ENCODE results near the gene HOXD12.

Gene HOXD12

DNA sequence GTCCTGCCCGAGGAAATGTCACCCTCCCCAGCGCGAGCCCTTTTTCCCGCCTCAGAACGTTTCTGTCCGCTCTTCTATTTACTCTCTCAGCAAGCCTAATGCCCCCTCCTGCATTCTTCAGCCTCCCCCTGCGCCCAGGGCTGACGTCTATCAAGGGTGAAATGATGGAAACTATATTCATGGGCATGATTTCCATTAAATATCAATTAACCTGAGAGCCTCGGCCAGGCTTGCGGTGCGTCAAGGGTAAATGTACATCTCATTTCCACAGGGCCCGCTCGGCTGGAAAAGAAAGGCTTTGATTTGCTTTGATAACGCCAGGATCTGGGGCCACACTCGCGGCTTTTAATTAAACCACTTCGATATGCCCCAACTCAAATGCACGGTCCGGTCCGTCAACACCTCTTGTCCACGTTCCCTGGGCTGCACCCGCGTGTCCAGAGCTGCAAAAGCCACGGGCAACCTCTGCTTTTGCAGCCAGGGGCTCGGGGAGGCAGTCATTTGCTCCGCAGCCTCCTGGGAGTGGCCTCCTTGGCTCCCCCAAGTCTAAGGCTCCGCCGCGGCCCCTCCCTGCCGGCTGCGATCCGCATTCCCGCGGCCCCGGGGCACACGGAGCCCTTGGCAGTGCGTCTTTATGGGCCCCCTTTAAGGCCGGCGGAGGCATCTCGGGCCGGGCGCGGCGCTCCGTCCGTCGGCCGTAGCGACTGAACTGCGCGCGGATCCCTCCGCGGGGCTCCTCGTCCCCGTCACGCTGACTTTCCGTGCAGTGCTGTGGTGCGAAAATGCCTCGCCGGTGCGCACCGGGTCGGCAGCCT is 29.6 kb downstream of the HOXD12 start, which contains the start of gene HOXD8:
HOXD8 (plus strand) TSS at position 724 of the 815 bp plus-strand sequence. CDS start 662 bp downstream, outside the sequence.
- in situ Hi-C loops (cut with MboI; ENCODE audit: low sequenced_read_pairs) = loop anchor here (10.0 to 25.0 kb wide), 4 partner anchors 333 to 1183 kb away; no protein-coding TSS in a partner anchor

GRCh38 chr2:176129813-176130146 is 30.2 kb downstream of the HOXD12 start:
- in situ Hi-C loops (cut with MboI; ENCODE audit: low sequenced_read_pairs) = loop anchor here (10.0 to 25.0 kb wide), 4 partner anchors 333 to 1183 kb away; no protein-coding TSS in a partner anchor

DNA sequence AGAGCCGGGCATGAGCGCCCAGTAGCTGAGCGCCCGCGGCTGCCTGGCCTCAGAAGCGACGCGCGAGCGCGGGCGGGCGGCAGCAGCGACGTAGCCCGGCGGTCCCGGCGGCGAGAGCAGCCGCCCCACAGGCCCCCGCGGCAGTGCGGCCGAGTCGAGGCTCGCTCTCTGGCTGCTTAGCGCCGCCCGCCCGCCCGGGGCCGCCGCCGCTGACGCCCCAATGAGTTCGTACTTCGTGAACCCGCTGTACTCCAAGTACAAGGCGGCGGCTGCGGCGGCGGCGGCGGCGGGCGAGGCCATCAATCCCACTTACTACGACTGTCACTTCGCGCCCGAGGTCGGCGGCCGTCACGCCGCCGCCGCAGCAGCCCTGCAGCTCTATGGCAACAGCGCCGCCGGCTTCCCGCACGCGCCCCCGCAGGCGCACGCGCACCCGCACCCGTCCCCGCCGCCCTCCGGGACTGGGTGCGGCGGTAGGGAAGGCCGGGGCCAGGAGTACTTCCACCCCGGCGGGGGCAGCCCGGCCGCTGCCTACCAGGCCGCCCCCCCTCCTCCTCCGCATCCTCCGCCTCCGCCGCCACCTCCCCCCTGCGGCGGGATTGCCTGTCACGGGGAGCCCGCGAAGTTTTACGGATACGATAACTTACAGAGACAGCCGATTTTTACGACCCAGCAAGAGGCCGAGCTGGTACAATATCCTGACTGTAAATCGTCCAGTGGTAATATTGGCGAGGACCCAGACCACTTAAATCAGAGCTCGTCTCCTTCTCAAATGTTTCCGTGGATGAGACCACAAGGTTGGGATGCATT is 30.8 kb downstream of the HOXD12 start:
- in situ Hi-C loops (cut with MboI; ENCODE audit: low sequenced_read_pairs) = loop anchor here (25.0 kb wide), 3 partner anchors 332 to 1182 kb away; no protein-coding TSS in a partner anchor

GRCh38 chr2:176130957-176131847 is 31.6 kb downstream of the HOXD12 start:
- in situ Hi-C loops (cut with MboI; ENCODE audit: low sequenced_read_pairs) = loop anchor here (25.0 kb wide), 3 partner anchors 331 to 1181 kb away; no protein-coding TSS in a partner anchor

GRCh38 chr2:176131848-176132158 is 32.2 kb downstream of the HOXD12 start:
- in situ Hi-C loops (cut with MboI; ENCODE audit: low sequenced_read_pairs) = loop anchor here (25.0 kb wide), 3 partner anchors 330 to 1180 kb away; no protein-coding TSS in a partner anchor

GRCh38 chr2:176132205-176133171 is 32.9 kb downstream of the HOXD12 start:
- in situ Hi-C loops (cut with MboI; ENCODE audit: low sequenced_read_pairs) = loop anchor here (25.0 kb wide), 3 partner anchors 330 to 1180 kb away; no protein-coding TSS in a partner anchor

DNA sequence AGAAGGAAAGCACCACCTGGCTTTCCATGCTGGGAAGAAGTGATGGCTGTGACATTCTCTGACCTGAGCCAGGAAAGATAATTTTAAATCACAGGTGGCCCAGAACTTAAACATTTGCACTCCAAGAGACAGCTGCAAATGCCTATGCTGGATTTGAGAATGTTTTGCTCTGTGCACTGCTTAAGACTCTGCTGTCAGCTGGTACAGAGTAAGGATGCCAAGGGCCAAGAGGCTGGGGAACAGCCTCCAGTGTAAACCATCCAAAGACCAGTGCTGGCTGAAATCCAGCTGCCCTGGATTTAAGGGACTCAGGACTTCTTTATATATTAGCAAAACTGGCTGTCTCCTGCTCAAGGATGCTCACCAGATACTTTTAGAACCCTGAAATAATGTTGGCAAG is 33.8 kb downstream of the HOXD12 start:
- in situ Hi-C loops (cut with MboI; ENCODE audit: low sequenced_read_pairs) = loop anchor here (25.0 kb wide), 3 partner anchors 329 to 1179 kb away; no protein-coding TSS in a partner anchor

GRCh38 chr2:176134035-176134434 is 34.4 kb downstream of the HOXD12 start:
- in situ Hi-C loops (cut with MboI; ENCODE audit: low sequenced_read_pairs) = loop anchor here (25.0 kb wide), 3 partner anchors 328 to 1178 kb away; no protein-coding TSS in a partner anchor

DNA sequence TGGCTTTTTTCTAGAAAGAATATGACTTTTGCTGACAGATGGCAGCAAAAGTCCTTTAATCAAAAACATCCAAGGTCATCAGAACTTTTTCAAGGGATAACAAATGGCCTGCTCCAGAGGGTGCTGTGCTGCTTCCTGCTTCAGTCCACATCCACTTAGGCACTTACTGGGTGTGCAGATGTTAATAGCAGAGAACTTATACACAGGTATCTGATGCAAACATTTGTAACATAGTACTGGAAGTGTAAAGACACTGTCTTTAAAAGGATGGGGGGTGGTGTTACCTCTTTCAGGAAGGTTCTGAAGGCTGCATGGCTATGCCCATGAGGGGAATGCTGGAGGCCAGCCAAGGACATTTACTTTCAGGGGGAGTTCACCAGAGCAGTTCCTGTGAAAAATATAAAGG is 35.4 kb downstream of the HOXD12 start:
- in situ Hi-C loops (cut with MboI; ENCODE audit: low sequenced_read_pairs) = loop anchor here (25.0 kb wide), 3 partner anchors 327 to 1177 kb away; no protein-coding TSS in a partner anchor

DNA sequence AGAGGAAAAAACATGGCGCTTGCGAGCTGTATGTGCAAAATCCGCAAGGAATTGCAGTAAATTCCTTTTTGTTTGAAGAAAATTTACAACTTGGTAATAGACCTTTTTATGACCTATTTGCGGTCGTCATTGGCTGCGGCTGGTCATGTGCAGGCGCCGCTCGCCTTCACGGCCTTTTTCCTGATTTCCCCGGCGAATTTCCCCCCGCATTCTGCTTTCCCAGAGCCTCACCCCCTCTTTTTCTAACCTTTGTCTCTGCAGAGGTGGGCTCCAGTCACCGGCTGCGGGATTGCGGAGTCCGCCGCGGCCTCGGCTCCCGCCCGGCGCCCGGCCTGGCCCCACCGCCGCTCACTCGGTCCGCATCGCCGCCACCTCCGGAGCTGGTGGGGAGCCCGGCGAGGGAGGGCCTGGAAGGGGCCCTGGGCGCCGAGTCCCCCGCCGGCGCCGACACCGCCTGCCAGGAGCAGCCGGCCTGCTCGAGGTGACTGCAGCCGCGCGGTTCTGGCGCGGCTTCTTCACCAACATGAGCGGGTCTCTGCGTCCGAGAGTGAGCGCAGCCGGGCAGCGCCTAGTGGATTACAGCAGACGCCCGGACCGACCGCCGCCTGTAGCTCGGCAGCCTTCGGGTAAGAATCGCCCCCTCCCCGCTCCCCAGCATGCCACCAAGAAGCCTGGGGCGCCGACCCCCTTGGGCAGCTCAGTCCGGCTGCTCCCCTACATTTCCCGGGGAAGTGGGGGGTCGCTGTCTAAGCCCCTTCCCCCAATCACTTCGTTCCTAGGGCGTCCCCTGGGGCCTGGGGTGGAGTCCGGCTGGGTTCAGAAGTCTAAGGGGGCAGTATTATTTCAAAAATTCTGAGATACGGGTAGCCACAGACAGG is 37.0 kb downstream of the HOXD12 start:
- in situ Hi-C loops (cut with MboI; ENCODE audit: low sequenced_read_pairs) = loop anchor here (25.0 kb wide), 3 partner anchors 326 to 1176 kb away; no protein-coding TSS in a partner anchor

GRCh38 chr2:176137252-176137580 is 37.6 kb downstream of the HOXD12 start:
- in situ Hi-C loops (cut with MboI; ENCODE audit: low sequenced_read_pairs) = loop anchor here (25.0 kb wide), 3 partner anchors 325 to 1175 kb away; no protein-coding TSS in a partner anchor

- in situ Hi-C loops (cut with MboI; ENCODE audit: low sequenced_read_pairs) = loop anchor here (25.0 kb wide), 3 partner anchors 324 to 1174 kb away; no protein-coding TSS in a partner anchor
These were observed 38.3 kb downstream of the HOXD12 start for GRCh38 chr2:176137906-176138305.

DNA sequence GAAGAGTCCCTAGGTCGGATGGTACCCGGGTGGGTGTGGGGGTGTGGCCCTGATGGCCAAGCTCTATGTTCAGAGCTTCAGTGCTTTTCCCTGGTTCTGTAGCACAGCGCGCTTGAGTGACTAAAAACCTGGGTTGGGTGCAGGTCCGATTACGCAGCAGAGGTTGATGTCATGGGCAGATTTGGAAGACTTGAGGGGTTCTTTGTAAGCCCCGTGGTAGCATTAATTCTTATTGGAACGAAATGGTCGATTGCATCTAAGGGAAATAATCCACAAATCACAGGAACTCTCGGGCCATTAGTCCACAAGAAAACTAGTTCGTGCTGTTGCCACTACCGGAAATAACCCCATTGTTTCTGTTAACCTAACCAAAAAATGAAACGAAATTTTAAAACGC is 38.9 kb downstream of the HOXD12 start:
- in situ Hi-C loops (cut with MboI; ENCODE audit: low sequenced_read_pairs) = loop anchor here (25.0 kb wide), 3 partner anchors 324 to 1174 kb away; no protein-coding TSS in a partner anchor

DNA sequence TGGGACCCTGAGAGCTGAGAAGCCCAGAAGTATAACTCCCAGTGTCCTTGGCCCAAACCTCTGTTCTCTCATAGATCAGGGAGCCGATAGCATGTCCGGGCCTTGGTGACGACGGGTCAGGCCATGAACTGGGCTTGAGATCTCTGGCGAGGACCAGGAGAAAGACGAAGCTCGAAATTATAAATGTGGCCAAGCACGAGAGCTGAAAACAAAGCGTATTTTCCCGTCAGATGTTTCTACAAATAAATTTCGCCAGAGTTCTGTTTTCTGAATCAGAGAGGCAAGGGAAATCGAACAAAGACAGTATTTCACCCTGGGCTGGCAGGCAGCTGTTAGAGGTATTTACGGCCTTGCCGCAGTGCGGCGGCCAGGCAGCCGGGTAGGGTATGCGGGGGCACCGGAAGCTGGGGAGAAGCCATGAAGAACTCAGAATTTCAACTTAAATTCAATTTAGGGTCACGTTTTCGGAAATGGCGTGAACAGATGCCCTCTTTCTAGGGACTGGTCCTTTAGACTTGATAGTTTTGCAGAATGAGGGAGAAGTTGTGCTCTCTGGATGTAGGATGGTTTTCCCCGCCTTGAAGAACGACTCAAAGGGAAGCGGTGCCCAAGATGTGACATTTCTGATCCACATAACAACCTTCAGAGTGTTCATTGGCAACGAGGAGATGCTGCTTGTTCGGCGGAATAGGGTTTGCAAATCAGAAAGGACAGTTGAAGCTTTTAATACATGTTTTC is 39.5 kb downstream of the HOXD12 start:
- in situ Hi-C loops (cut with MboI; ENCODE audit: low sequenced_read_pairs) = loop anchor here (25.0 kb wide), 3 partner anchors 323 to 1173 kb away; no protein-coding TSS in a partner anchor

GRCh38 chr2:176139661-176140512 is 40.3 kb downstream of the HOXD12 start:
- in situ Hi-C loops (cut with MboI; ENCODE audit: low sequenced_read_pairs) = loop anchor here (10.0 to 25.0 kb wide), 4 partner anchors 322 to 1172 kb away; no protein-coding TSS in a partner anchor

All from HL-60/S4 (cell line).